Esophagus (tissue), 2 donors: Measurements from ENCODE around the gene GGN. TPM values are rescaled to one million over a fixed set of nuclear protein-coding genes. Genes with fewer than 3 reads are reported as not detected.
A peak's percentile ranks its signal among the peaks of the same experiment; 100 is the strongest.
"Not testable (repeated sequence)": the region's sequence is repeated elsewhere in the genome, so short reads cannot be mapped to it uniquely, and the experiment has no call there.

Source experiments
- H3K27ac ChIP-seq, 2 donors: one replicate each; pipeline ENCODE4 v1.5.1; 2013; ENCODE audit warnings: low read depth in 2 of 2, mild to moderate bottlenecking in 2 of 2, inconsistent platforms in 1 of 2, low read length in 1 of 2, moderate library complexity in 1 of 2
- H3K27me3 ChIP-seq, 2 donors: one replicate each; pipeline ENCODE4 v1.6.1; 2013; ENCODE audit warnings: low read length in 2 of 2, control low read depth in 1 of 2, mild to moderate bottlenecking in 1 of 2; ENCODE audit not compliant: insufficient read depth in 2 of 2, control insufficient read depth in 1 of 2
- H3K36me3 ChIP-seq, 2 donors: one replicate each; pipeline ENCODE4 v1.6.1; 2013; ENCODE audit warnings: low read length in 1 of 2; ENCODE audit not compliant: control insufficient read depth in 2 of 2, insufficient read depth in 2 of 2
- H3K4me1 ChIP-seq, 2 donors: one replicate each; pipeline ENCODE4 v1.6.1; 2013; ENCODE audit warnings: low read length in 1 of 2; ENCODE audit not compliant: control insufficient read depth in 2 of 2, insufficient read depth in 2 of 2
- H3K4me3 ChIP-seq, 2 donors: one replicate each; pipeline ENCODE4 v1.5.1; 2013; ENCODE audit warnings: low read length in 2 of 2, mild to moderate bottlenecking in 2 of 2, low read depth in 1 of 2, moderate library complexity in 1 of 2
- H3K9me3 ChIP-seq, 2 donors: one replicate each; pipeline ENCODE4 v1.6.1; 2013; ENCODE audit warnings: mild to moderate bottlenecking in 2 of 2, low read depth in 1 of 2, low read length in 1 of 2, moderate library complexity in 1 of 2; ENCODE audit not compliant: control insufficient read depth in 2 of 2, insufficient read depth in 1 of 2
- WGBS, 2 donors: extraction: QIAGEN DNeasy Blood & Tissue Kit; methylation state at CpG; one replicate each; pipeline ENCODE4 v1.1.7; 2013; 5-methylcytosine and 5-hydroxymethylcytosine counted together
- polyA plus RNA-seq, 2 donors: library from polyadenylated mRNA; stranded (reverse); fragments of 200-250 nt; gene quantifications; one replicate each; pipeline ENCODE4 v1.2.3, GENCODE V29; 2013
- donor health status: healthy with polysubstance abuse.
- donor health status: Bipolar disorder and iron deficiency.

The GGN gene
- polyA plus RNA-seq, 2 donors: 0.12 to 0.29 TPM

DNA sequence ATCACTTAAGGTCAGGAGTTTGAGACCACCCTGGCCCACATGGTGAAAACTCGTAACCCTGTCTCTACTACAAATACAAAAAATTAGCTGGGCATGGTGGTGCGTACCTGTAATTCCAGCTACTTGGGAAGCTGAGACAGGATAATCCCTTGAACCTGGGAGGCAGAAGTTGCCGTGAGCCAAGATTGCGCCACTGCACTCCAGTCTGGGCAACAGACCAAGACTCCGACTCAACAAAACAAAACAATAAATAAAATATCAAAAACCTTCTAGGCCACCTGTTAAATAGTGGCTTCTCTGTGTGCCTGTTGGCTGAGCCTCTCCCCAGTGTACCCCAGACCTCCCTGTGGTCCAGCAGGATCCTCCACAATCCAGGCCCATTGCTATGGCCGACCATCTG is 16.8 kb downstream of the GGN start:
- H3K27me3 ChIP-seq: no peaks in the 10 kb centered on the region
- H3K36me3 ChIP-seq: no peaks in the 10 kb centered on the region
- no peaks in the 10 kb centered on the region for H3K9me3 ChIP-seq
- no peak overlapping the region for H3K27ac ChIP-seq
- no peak overlapping the region for H3K4me3 ChIP-seq
- peaks cover 2 to 3% of the 10 kb centered on the region in 2 donors for H3K4me1 ChIP-seq
- 69 to 75% methylated on average over 6 of the region's 6 CpGs for WGBS, 2 donors

DNA sequence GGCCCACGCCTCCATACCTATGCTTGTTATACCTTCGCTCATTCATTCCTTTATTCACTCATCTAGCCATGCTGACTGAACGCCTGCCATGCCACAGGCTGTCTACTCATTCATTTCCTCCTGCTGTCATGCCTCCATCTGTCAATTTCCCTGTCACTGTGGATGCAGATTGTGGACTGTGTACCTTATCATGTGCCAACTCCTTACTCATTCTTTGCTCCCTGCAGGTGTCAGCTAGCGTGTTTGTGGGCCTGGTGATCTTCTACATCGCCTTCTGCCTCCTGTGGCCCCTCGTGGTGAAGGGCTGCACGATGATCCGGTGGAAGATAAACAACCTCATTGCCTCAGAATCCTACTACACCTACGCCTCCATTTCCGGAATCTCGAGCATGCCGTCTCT is 17.5 kb downstream of the GGN start:
- H3K9me3 ChIP-seq: no peaks in the 10 kb centered on the region
- no peaks in the 10 kb centered on the region for H3K4me1 ChIP-seq
- H3K27me3 ChIP-seq: no peaks in the 10 kb centered on the region
- WGBS, 2 donors: 65 to 72% methylated on average over 12 of the region's 12 CpGs
- H3K4me3 ChIP-seq: no peak overlapping the region
- H3K36me3 ChIP-seq: no peaks in the 10 kb centered on the region
- H3K27ac ChIP-seq: no peak overlapping the region

DNA sequence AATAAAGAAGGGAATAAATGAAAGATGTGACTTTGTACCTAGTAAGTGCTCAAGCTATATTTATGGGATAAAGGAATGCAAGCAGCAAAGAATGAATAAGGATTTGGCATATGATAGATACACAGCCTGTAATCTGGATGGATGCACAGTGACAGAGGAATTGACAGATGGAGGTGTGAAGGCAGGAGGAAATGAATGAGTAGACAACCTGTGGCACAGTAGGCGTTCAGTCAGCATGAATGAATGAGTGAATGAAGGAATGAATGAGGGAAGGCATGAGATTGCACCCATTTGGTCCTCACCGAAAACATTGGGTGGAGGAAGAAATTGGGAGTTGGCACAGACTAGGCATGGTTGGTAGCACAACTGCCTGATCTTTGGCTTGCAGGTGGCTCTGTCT is 18.2 kb downstream of the GGN start:
- H3K27ac ChIP-seq: no peak overlapping the region
- no peaks in the 10 kb centered on the region for H3K27me3 ChIP-seq
- 82 to 83% methylated on average over 2 of the region's 2 CpGs for WGBS, 2 donors
- no peaks in the 10 kb centered on the region for H3K36me3 ChIP-seq
- no peaks in the 10 kb centered on the region for H3K9me3 ChIP-seq
- no peaks in the 10 kb centered on the region for H3K4me1 ChIP-seq
- H3K4me3 ChIP-seq: no peak overlapping the region

DNA sequence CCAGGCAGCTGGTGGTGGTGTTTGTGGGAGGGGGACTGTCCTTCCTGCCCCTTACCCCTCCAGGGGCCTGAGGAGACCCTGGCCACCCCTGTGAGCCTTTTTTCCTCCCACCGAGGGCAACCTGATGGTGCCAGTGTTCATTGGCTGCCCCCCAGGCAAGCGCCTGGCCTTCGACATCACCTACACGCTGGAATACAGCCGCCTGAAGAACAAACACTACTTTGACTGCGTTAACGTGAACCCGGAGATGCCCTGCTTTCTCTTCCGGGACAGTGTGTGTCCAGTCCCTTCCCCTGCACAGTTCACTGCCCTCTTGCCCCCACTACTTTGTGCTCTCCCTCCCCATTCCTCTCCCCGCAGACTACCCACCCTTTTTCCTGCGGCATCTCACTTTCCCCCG is 20.8 kb downstream of the GGN start:
- H3K9me3 ChIP-seq: no peaks in the 10 kb centered on the region
- no peaks in the 10 kb centered on the region for H3K36me3 ChIP-seq
- no peak overlapping the region for H3K27ac ChIP-seq
- no peaks in the 10 kb centered on the region for H3K27me3 ChIP-seq
- 65 to 71% methylated on average over 12 of the region's 12 CpGs for WGBS, 2 donors
- H3K4me3 ChIP-seq: no peak overlapping the region
- H3K4me1 ChIP-seq: no peaks in the 10 kb centered on the region

DNA sequence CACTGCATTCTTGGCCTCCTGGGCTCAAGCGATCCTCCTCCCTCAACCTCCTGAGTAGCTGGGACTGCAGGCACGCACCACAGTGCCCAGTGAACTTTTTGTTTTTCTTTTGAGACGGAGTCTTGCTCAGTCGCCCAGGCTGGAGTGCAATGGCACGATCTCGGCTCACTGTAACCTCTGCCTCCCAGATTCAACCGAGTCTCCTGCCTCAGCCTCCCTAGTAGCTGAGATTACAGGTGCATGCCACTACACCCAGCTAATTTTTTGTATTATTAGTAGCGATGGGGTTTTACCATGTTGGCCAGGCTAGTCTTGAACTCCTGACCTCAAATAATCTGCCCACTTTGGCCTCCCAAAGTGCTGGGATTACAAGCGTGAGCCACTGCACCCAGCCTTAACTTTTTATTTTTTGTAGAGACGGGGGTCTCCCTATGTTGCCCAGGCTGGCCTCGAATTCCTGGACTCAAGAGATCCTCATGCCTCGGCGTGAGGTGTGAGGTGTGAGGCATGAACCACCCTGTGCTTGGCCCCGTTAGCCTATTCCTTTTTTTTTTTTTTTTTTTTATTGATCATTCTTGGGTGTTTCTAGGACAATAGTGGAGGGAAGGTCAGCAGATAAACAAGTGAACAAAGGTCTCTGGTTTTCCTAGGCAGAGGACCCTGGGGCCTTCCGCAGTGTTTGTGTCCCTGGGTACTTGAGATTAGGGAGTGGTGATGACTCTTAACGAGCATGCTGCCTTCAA is 24.7 kb downstream of the GGN start:
- not testable (repeated sequence) for H3K4me3 ChIP-seq, H3K4me1 ChIP-seq, H3K27me3 ChIP-seq, H3K27ac ChIP-seq, H3K36me3 ChIP-seq, H3K9me3 ChIP-seq
- WGBS, 2 donors: 73 to 83% methylated on average over 14 to 15 of the region's 16 CpGs

DNA sequence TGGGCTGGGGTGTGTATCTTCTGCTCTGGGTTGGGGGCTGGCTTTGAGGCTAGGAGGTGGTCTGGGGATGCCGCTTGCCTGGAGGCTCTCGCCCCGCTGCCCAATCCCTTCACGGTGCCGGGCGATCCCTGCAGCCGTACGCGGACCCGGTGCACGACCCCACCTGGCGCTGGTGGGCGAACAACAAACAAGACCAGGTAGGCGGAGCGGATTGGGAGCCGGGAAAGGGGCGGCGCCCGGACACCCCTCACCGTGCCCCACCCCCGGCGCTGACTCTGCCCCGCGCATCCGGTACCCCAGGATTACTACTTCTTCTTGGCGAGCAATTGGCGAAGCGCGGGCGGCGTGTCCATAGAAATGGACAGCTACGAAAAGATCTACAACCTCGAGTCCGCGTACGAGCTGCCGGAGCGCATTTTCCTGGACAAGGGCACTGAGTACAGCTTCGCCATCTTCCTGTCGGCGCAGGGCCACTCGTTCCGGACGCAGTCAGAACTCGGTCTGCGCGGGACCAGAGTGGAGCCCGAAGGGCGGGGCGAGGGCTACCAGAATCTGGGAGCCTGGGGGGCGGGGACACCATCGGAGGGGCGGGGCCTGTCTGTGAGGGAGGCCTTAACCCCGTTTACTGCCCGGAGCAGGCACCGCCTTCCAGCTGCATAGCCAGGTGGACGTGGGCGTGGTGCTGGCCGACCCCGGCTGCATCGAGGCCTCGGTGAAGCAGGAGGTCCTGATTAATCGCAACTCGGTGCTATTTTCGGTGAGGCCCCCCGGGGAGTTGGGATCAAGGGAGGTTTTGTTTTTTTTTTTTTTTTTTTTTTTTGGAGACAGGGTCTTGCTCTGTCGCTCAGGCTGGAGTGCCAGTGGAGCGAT is 25.5 kb downstream of the GGN start:
- Histone ChIP-seq H3K4me3 (peak overlapping the region; percentile 54 to 57), H3K27ac (peak overlapping the region; percentile 46 to 72), H3K4me1 (peaks cover 3 to 4% of the 10 kb centered on the region in 2 donors), H3K27me3 (no peaks in the 10 kb centered on the region), H3K9me3 (no peaks in the 10 kb centered on the region), H3K36me3 (no peaks in the 10 kb centered on the region)
- WGBS, 2 donors: 1 to 2% methylated on average over 65 to 68 of the region's 68 CpGs

DNA sequence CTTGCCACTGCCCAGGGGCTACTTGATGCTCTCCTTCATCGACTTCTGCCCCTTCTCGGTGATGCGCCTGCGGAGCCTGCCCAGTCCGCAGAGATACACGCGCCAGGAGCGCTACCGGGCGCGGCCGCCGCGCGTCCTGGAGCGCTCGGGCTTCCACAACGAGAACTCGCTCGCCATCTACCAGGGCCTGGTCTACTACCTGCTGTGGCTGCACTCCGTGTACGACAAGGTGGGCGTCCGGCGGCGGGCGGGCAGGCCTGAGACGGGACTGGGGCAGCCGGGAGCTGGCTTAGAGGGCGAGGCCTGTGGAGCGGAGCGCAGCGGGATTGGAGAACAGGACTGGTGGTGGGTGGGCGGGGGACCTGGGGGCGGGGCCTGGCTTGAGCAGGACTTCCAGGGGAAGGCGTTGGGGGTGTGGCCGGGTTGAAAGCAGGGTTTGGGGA is 26.2 kb downstream of the GGN start:
- Histone ChIP-seq H3K36me3 (no peaks in the 10 kb centered on the region), H3K4me3 (peak overlapping the region; percentile 54 to 57), H3K27me3 (no peaks in the 10 kb centered on the region), H3K9me3 (no peaks in the 10 kb centered on the region), H3K4me1 (peaks cover 3 to 4% of the 10 kb centered on the region in 2 donors), H3K27ac (peak overlapping the region in 1 of 2 donors; percentile 59)
- 0 to 1% methylated on average over 37 of the region's 37 CpGs for WGBS, 2 donors

DNA sequence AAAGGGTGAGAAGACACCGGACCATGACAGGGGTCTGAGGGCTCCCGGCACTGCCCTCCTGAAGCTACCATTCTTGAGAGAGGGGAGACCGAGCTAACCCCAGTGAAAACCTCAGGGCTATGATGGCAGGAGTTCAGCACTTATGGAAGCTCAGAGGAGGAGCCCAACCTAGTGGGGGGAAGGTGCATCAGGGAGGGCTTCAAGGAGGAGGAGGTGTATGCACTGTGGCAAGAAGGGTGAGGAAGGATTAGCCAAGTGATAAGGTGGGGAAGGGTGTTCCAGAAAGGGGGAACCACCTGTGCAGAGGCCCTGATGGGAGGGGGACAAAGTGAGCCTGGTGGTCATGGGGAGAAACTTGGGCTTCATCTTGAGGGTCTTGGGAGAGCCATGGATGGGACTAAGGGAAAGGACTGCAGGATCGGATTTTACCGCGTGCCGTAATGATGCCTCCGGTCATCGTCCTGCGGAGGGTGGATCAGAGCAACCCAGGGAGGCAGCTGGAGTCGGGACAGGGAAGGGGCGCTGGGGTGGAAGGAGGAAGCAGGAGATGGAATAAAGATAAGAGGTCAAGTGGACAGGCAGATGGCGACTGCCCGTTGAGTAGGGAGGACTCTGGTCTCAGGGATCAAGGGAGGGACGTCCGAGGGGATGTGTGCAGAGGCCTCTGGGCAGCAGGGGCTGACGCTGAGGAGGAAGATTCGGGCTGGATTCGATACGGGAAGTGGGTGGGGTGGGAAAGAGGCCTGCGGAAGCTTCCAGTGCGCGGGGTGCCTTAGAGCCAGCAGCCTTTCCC is 26.8 kb downstream of the GGN start:
- H3K4me1 ChIP-seq: peaks cover 3 to 4% of the 10 kb centered on the region in 2 donors
- no peaks in the 10 kb centered on the region for H3K9me3 ChIP-seq
- H3K27me3 ChIP-seq: no peaks in the 10 kb centered on the region
- no peak overlapping the region for H3K27ac ChIP-seq
- WGBS, 2 donors: 21 to 25% methylated on average over 21 to 23 of the region's 23 CpGs
- no peaks in the 10 kb centered on the region for H3K36me3 ChIP-seq
- peak overlapping the region; percentile 54 to 57 for H3K4me3 ChIP-seq

DNA sequence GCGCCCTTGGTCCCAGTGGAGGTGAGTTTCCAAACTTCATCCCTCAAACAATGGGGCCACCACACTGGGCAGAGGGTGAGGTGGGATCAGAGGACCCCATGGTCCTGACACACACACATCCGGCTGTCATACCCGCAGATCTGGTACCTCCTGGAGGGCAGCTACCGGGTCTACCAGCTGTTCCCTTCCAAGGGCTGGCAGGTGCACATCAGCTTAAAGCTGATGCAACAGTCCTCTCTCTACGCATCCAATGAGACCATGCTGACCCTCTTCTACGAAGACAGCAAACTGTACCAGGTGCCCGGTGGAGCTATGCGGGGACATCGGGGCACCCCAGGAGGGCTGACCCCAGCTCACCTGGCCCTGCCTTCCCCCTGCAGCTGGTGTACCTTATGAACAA is 27.5 kb downstream of the GGN start:
- Histone ChIP-seq H3K9me3 (no peaks in the 10 kb centered on the region), H3K4me3 (no peak overlapping the region), H3K27me3 (no peaks in the 10 kb centered on the region), H3K27ac (no peak overlapping the region), H3K36me3 (no peaks in the 10 kb centered on the region), H3K4me1 (peaks cover 3 to 4% of the 10 kb centered on the region in 2 donors)
- 79% methylated on average over 9 of the region's 9 CpGs for WGBS, 2 donors
